ENCODE results near the gene TUBGCP3. TPM values are rescaled to one million over a fixed set of nuclear protein-coding genes. Genes with fewer than 3 reads are reported as not detected.

Gene TUBGCP3
- total RNA-seq, 1 donor from 2014 or later: 14.0 TPM

DNA sequence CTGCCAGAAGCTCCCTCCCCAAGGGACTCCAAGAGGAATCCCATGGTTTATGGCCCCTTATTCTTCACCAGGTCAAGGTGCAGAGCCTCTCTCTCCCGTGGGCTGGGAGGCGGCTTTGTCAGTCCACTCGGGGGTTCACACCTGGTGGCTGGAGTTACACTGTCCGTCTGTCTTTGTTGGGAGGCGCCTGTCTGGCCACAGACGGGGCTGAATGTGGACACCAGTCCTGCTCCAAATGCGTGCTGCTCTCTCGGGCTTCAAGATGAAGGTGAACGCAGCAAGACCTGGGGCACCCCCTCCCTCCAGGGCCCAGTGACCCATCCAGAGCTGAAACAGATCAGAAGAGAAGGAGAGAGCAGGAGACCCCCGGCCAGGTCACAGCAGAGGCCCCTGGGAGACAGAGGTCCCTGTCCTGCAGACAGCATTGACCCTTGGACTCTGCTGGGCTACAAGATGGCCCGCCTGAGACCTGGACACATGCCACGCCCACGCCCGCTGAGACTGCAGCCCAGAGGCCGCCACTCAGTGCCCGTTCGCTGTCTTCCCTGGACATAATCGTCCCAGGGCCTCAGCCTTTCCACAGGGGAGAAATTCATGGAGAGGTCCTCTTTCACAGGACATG, 29.9 kb upstream of the TUBGCP3 start:
- no peak overlapping the region for H3K4me3 ChIP-seq (ENCODE audit: insufficient read depth, low read depth, low read length)
- Mint-ChIP-seq H3K36me3 (ENCODE audit: low read depth, unreplicated experiment) (no peaks in the 10 kb centered on the region), H3K4me3 (ENCODE audit: unreplicated experiment) (no peak overlapping the region), H3K9me3 (ENCODE audit: unreplicated experiment) (peaks cover 2% of the 10 kb centered on the region), H3K27me3 (ENCODE audit: low read depth, unreplicated experiment) (peaks cover 39% of the 10 kb centered on the region), H3K27ac (ENCODE audit: unreplicated experiment) (no peak overlapping the region), H3K4me1 (ENCODE audit: low read depth, unreplicated experiment) (no peaks in the 10 kb centered on the region)
- no peak overlapping the region for H3K9ac ChIP-seq (ENCODE audit: low read length)
- H2AFZ ChIP-seq (ENCODE audit: low read depth, low read length): no peak overlapping the region
- no peaks in the 10 kb centered on the region for H3K36me3 ChIP-seq (ENCODE audit: insufficient read depth, low read length)
- H3K27me3 ChIP-seq (ENCODE audit: insufficient read depth, low read length): peaks cover 5% of the 10 kb centered on the region
- no peak overlapping the region for H3K27ac ChIP-seq (ENCODE audit: low read depth, low read length)
- DNase-seq (ENCODE audit: low read depth): no peak
- no peaks in the 10 kb centered on the region for H3K9me3 ChIP-seq (ENCODE audit: insufficient read depth, low read depth, low read length)
- no peak overlapping the region for H3K4me2 ChIP-seq (ENCODE audit: low read length)
- FAIRE-seq: no peak
- no peak for TF ChIP-seq EZH2 (IDR thresholded peaks at IDR 0.05; ENCODE audit: insufficient read depth, low read length)
- TF ChIP-seq, protein P1, sequence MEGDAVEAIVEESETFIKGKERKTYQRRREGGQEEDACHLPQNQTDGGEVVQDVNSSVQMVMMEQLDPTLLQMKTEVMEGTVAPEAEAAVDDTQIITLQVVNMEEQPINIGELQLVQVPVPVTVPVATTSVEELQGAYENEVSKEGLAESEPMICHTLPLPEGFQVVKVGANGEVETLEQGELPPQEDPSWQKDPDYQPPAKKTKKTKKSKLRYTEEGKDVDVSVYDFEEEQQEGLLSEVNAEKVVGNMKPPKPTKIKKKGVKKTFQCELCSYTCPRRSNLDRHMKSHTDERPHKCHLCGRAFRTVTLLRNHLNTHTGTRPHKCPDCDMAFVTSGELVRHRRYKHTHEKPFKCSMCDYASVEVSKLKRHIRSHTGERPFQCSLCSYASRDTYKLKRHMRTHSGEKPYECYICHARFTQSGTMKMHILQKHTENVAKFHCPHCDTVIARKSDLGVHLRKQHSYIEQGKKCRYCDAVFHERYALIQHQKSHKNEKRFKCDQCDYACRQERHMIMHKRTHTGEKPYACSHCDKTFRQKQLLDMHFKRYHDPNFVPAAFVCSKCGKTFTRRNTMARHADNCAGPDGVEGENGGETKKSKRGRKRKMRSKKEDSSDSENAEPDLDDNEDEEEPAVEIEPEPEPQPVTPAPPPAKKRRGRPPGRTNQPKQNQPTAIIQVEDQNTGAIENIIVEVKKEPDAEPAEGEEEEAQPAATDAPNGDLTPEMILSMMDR (IDR thresholded peaks at IDR 0.05; ENCODE audit: insufficient read depth, low read depth, low read length): no peak
- no peaks in the 10 kb centered on the region for H4K20me1 ChIP-seq (ENCODE audit: insufficient read depth, low read length)
- H3K79me2 ChIP-seq (ENCODE audit: insufficient read depth, low read length): no peaks in the 10 kb centered on the region
- no peaks in the 10 kb centered on the region for H3K4me1 ChIP-seq (ENCODE audit: insufficient read depth, low read length)

GRCh38 chr13:112616586-112617362, 28.8 kb upstream of the TUBGCP3 start:
- Histone ChIP-seq H3K4me3 (ENCODE audit: insufficient read depth, low read depth, low read length) (no peak overlapping the region), H3K27ac (ENCODE audit: low read depth, low read length) (no peak overlapping the region), H3K27me3 (ENCODE audit: insufficient read depth, low read length) (peaks cover 3% of the 10 kb centered on the region), H2AFZ (ENCODE audit: low read depth, low read length) (no peak overlapping the region), H3K36me3 (ENCODE audit: insufficient read depth, low read length) (no peaks in the 10 kb centered on the region), H3K9ac (ENCODE audit: low read length) (no peak overlapping the region), H3K4me1 (ENCODE audit: insufficient read depth, low read length) (no peaks in the 10 kb centered on the region), H3K4me2 (ENCODE audit: low read length) (no peak overlapping the region), H3K79me2 (ENCODE audit: insufficient read depth, low read length) (no peaks in the 10 kb centered on the region), H3K9me3 (ENCODE audit: insufficient read depth, low read depth, low read length) (no peaks in the 10 kb centered on the region), H4K20me1 (ENCODE audit: insufficient read depth, low read length) (no peaks in the 10 kb centered on the region)
- no peak for TF ChIP-seq EZH2 (IDR thresholded peaks at IDR 0.05; ENCODE audit: insufficient read depth, low read length)
- TF ChIP-seq, protein P1 (IDR thresholded peaks at IDR 0.05; ENCODE audit: insufficient read depth, low read depth, low read length): peak; percentile 36
- H3K4me1 Mint-ChIP-seq (ENCODE audit: low read depth, unreplicated experiment): no peaks in the 10 kb centered on the region
- H3K9me3 Mint-ChIP-seq (ENCODE audit: unreplicated experiment): peaks cover 2% of the 10 kb centered on the region
- FAIRE-seq (no peak), DNase-seq (ENCODE audit: low read depth) (peak; percentile 9)
- no peak overlapping the region for H3K4me3 Mint-ChIP-seq (ENCODE audit: unreplicated experiment)
- H3K27me3 Mint-ChIP-seq (ENCODE audit: low read depth, unreplicated experiment): peaks cover 28% of the 10 kb centered on the region
- no peak overlapping the region for H3K27ac Mint-ChIP-seq (ENCODE audit: unreplicated experiment)
- no peaks in the 10 kb centered on the region for H3K36me3 Mint-ChIP-seq (ENCODE audit: low read depth, unreplicated experiment)

- H3K4me3 ChIP-seq (ENCODE audit: insufficient read depth, low read depth, low read length): no peak overlapping the region
- H3K27me3 ChIP-seq (ENCODE audit: insufficient read depth, low read length): peaks cover 3% of the 10 kb centered on the region
- no peak overlapping the region for H2AFZ ChIP-seq (ENCODE audit: low read depth, low read length)
- H3K36me3 ChIP-seq (ENCODE audit: insufficient read depth, low read length): no peaks in the 10 kb centered on the region
- DNase-seq (ENCODE audit: low read depth): no peak
- H4K20me1 ChIP-seq (ENCODE audit: insufficient read depth, low read length): no peaks in the 10 kb centered on the region
- no peaks in the 10 kb centered on the region for H3K9me3 ChIP-seq (ENCODE audit: insufficient read depth, low read depth, low read length)
- peaks cover 28% of the 10 kb centered on the region for H3K27me3 Mint-ChIP-seq (ENCODE audit: low read depth, unreplicated experiment)
- no peaks in the 10 kb centered on the region for H3K4me1 Mint-ChIP-seq (ENCODE audit: low read depth, unreplicated experiment)
- no peak overlapping the region for H3K4me3 Mint-ChIP-seq (ENCODE audit: unreplicated experiment)
- FAIRE-seq: no peak
- no peaks in the 10 kb centered on the region for H3K36me3 Mint-ChIP-seq (ENCODE audit: low read depth, unreplicated experiment)
- H3K9me3 Mint-ChIP-seq (ENCODE audit: unreplicated experiment): peaks cover 2% of the 10 kb centered on the region
- H3K27ac ChIP-seq (ENCODE audit: low read depth, low read length): no peak overlapping the region
- TF ChIP-seq, protein P1 (IDR thresholded peaks at IDR 0.05; ENCODE audit: insufficient read depth, low read depth, low read length): no peak
- TF ChIP-seq EZH2 (IDR thresholded peaks at IDR 0.05; ENCODE audit: insufficient read depth, low read length): no peak
- H3K4me2 ChIP-seq (ENCODE audit: low read length): no peak overlapping the region
- H3K4me1 ChIP-seq (ENCODE audit: insufficient read depth, low read length): no peaks in the 10 kb centered on the region
- no peak overlapping the region for H3K27ac Mint-ChIP-seq (ENCODE audit: unreplicated experiment)
- H3K79me2 ChIP-seq (ENCODE audit: insufficient read depth, low read length): no peaks in the 10 kb centered on the region
- H3K9ac ChIP-seq (ENCODE audit: low read length): no peak overlapping the region
Observed at GRCh38 chr13:112615391-112615790, 27.4 kb upstream of the TUBGCP3 start.
